CD4-positive, alpha-beta T cell treated with Interferon gamma for 1 hour (primary cell): ENCODE results near the gene PREX1.
"Not testable (repeated sequence)": the region's sequence is repeated elsewhere in the genome, so short reads cannot be mapped to it uniquely, and the experiment has no call there.

Source experiments
- DNase-seq: peaks from one replicate; pipeline ENCODE4 v3.0.0-alpha.2; 2020

The PREX1 gene

GRCh38 chr20:48845721-48846306 lies 18.0 kb upstream of the PREX1 start:
- no peak for DNase-seq

- DNase-seq, result no peak
These were observed 17.2 kb upstream of the PREX1 start for GRCh38 chr20:48844996-48845395.

GRCh38 chr20:48843896-48844295 lies 16.1 kb upstream of the PREX1 start:
- not testable (repeated sequence) for DNase-seq

- no peak for DNase-seq
These were observed 15.4 kb upstream of the PREX1 start for GRCh38 chr20:48843057-48843806.

- no peak for DNase-seq
These were observed 14.2 kb upstream of the PREX1 start for GRCh38 chr20:48841875-48842529.

- no peak for DNase-seq
These were observed 13.5 kb upstream of the PREX1 start for GRCh38 chr20:48841196-48841874.

GRCh38 chr20:48839154-48839917 lies 11.5 kb upstream of the PREX1 start:
- DNase-seq, result no peak

- DNase-seq, result no peak
These were observed 9.2 kb upstream of the PREX1 start for GRCh38 chr20:48837014-48837413.

GRCh38 chr20:48835390-48835789 lies 7.6 kb upstream of the PREX1 start:
- no peak for DNase-seq

GRCh38 chr20:48834278-48834677 lies 6.5 kb upstream of the PREX1 start:
- DNase-seq, result no peak

GRCh38 chr20:48832405-48832730 lies 4.6 kb upstream of the PREX1 start:
- peak; percentile 52 for DNase-seq

- no peak for DNase-seq
These were observed 4.1 kb upstream of the PREX1 start for GRCh38 chr20:48831718-48832404.

- DNase-seq, result no peak
These were observed 3.1 kb upstream of the PREX1 start for GRCh38 chr20:48830826-48831318.

GRCh38 chr20:48829940-48830339 lies 2.1 kb upstream of the PREX1 start:
- no peak for DNase-seq

- DNase-seq, result no peak
These were observed 1.1 kb upstream of the PREX1 start for GRCh38 chr20:48828734-48829460.

GRCh38 chr20:48826883-48827771 lies 672 bp downstream of the PREX1 start:
- no peak for DNase-seq

- not testable (repeated sequence) for DNase-seq
These were observed 1.3 kb downstream of the PREX1 start for GRCh38 chr20:48826480-48826879.

GRCh38 chr20:48826069-48826468 lies 1.7 kb downstream of the PREX1 start:
- no peak for DNase-seq

- no peak for DNase-seq
These were observed 2.3 kb downstream of the PREX1 start for GRCh38 chr20:48825566-48825920.

- no peak for DNase-seq
These were observed 2.8 kb downstream of the PREX1 start for GRCh38 chr20:48824830-48825565.
